Lower leg skin (tissue), 3 donors: ENCODE data around the gene ATF7IP.

Experiments
- POLR2A ChIP-seq, 2 donors: fragments of 450-650 bp; IDR thresholded peaks; one replicate each; pipeline ENCODE4 v1.6.1; 2016 to 2017; ENCODE audit warnings: antibody characterized with exemption in 2 of 2, mild to moderate bottlenecking in 1 of 2, moderate library complexity in 1 of 2
- TF ChIP-seq, protein P1 (sequence below), 3 donors: fragments of 450-650 bp; IDR thresholded peaks; one replicate each; pipeline ENCODE4 v1.5.1; 2016; ENCODE audit warnings: antibody characterized with exemption in 3 of 3, mild to moderate bottlenecking in 3 of 3, moderate library complexity in 2 of 3

DNA sequence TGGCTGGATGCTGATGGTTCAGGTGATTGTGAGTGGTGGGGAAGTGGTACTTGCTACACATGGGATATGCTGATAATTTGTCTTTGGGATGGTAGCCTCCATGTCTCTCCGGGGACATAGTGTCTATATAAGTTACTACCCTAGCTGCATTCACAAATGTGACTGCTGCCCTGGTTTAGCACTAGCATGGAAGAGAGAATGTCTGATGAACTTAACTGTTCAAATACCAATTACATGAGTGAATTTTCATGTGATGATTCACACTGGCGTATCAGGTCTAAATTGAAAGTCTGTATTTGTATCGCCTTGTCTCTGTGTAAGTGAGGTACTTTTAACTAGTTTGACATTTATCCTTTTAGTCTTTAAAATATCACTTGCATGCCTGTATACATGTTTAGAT is 34.4 kb downstream of the ATF7IP start:
- TF ChIP-seq POLR2A (IDR thresholded peaks at IDR 0.05): no peak
- TF ChIP-seq, protein P1, sequence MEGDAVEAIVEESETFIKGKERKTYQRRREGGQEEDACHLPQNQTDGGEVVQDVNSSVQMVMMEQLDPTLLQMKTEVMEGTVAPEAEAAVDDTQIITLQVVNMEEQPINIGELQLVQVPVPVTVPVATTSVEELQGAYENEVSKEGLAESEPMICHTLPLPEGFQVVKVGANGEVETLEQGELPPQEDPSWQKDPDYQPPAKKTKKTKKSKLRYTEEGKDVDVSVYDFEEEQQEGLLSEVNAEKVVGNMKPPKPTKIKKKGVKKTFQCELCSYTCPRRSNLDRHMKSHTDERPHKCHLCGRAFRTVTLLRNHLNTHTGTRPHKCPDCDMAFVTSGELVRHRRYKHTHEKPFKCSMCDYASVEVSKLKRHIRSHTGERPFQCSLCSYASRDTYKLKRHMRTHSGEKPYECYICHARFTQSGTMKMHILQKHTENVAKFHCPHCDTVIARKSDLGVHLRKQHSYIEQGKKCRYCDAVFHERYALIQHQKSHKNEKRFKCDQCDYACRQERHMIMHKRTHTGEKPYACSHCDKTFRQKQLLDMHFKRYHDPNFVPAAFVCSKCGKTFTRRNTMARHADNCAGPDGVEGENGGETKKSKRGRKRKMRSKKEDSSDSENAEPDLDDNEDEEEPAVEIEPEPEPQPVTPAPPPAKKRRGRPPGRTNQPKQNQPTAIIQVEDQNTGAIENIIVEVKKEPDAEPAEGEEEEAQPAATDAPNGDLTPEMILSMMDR (IDR thresholded peaks at IDR 0.05): no peak
